WTC11 (cell line): ENCODE results near the gene SOX18. TPM values are rescaled to one million over a fixed set of nuclear protein-coding genes. Genes with fewer than 3 reads are reported as not detected.

Experiments used
- ATAC-seq: fragments of 200-7000 bp; cut with Tn5 transposase; 2 replicates; pipeline ENCODE4 v1.10.0; 2021; ENCODE audit warnings: mild to moderate bottlenecking, moderate library complexity
- CTCF ChIA-PET: fragments of 300-600 bp; sonication (Branson Sonifier 250); formaldehyde crosslinking; loops from one replicate; lab custom pipeline; 2021; ENCODE audit warnings: antibody characterized with exemption; lab: Charles Lee
- POLR2A ChIA-PET: fragments of 350-600 bp; sonication (Branson Sonifier 250); formaldehyde crosslinking; loops from one replicate; lab custom pipeline; 2021; ENCODE audit warnings: antibody characterized with exemption; lab: Charles Lee
- DNase-seq: peaks from one replicate; pipeline ENCODE4 v3.0.0; 2021; ENCODE audit warnings: low spot score
- H3K27ac Mint-ChIP-seq: 2 replicates; pipeline ENCODE4 v1.8.0; 2021; ENCODE audit warnings: mixed read lengths
- H3K27me3 Mint-ChIP-seq: 2 replicates; pipeline ENCODE4 v1.8.0; 2021; ENCODE audit warnings: low read depth, mild to moderate bottlenecking, moderate library complexity, mixed read lengths
- H3K36me3 Mint-ChIP-seq: 2 replicates; pipeline ENCODE4 v1.8.0; 2021; ENCODE audit warnings: mixed read lengths
- H3K4me1 Mint-ChIP-seq: 2 replicates; pipeline ENCODE4 v1.8.0; 2022; ENCODE audit warnings: mixed read lengths
- H3K4me3 Mint-ChIP-seq: 2 replicates; pipeline ENCODE4 v1.8.0; 2021; ENCODE audit warnings: mild to moderate bottlenecking, moderate library complexity, mixed read lengths
- H3K9me3 Mint-ChIP-seq: 2 replicates; pipeline ENCODE4 v1.8.0; 2021; ENCODE audit warnings: mixed read lengths
- ETV6 ChIP-seq: sonication (generic); formaldehyde crosslinking; IDR thresholded peaks from 2 replicates; pipeline ENCODE4 v1.8.1; 2022; ENCODE audit warnings: mild to moderate bottlenecking, missing genetic modification reagents
- FOXJ3 ChIP-seq: sonication (generic); formaldehyde crosslinking; IDR thresholded peaks from 2 replicates; pipeline ENCODE4 v1.9.0; 2021; ENCODE audit warnings: missing genetic modification reagents, mild to moderate bottlenecking, borderline replicate concordance
- GABPB1 ChIP-seq: sonication (generic); formaldehyde crosslinking; IDR thresholded peaks from 2 replicates; pipeline ENCODE4 v1.8.1; 2023; ENCODE audit warnings: mild to moderate bottlenecking, missing genetic modification reagents
- JUN ChIP-seq: sonication (generic); formaldehyde crosslinking; IDR thresholded peaks from 2 replicates; pipeline ENCODE4 v1.8.0; 2023; ENCODE audit warnings: mild to moderate bottlenecking, missing genetic modification reagents
- KAT7 ChIP-seq: sonication (generic); formaldehyde crosslinking; IDR thresholded peaks from 2 replicates; pipeline ENCODE4 v1.8.1; 2023; ENCODE audit warnings: missing genetic modification reagents, mild to moderate bottlenecking, borderline replicate concordance
- MYBL2 ChIP-seq: sonication (generic); formaldehyde crosslinking; IDR thresholded peaks from 2 replicates; pipeline ENCODE4 v1.8.1; 2023; ENCODE audit warnings: mild to moderate bottlenecking, moderate library complexity, missing genetic modification reagents
- SMAD4 ChIP-seq: sonication (generic); formaldehyde crosslinking; IDR thresholded peaks from 2 replicates; pipeline ENCODE4 v1.8.0; 2022; ENCODE audit warnings: mild to moderate bottlenecking, missing genetic modification reagents
- TEAD4 ChIP-seq: sonication (generic); formaldehyde crosslinking; IDR thresholded peaks from 2 replicates; pipeline ENCODE4 v1.8.0; 2022; ENCODE audit warnings: mild to moderate bottlenecking, missing genetic modification reagents
- ZNF121 ChIP-seq: sonication (generic); formaldehyde crosslinking; IDR thresholded peaks from 2 replicates; pipeline ENCODE4 v1.8.0; 2023; ENCODE audit warnings: missing genetic modification reagents
- ZNF423 ChIP-seq: fragments of 250-450 bp; sonication (Bioruptor Pico); IDR thresholded peaks from 2 replicates; pipeline ENCODE4 v2.1.2; 2022; ENCODE audit warnings: mild to moderate bottlenecking, moderate library complexity
- total RNA-seq: library from RNA; stranded (reverse); gene quantifications from 3 replicates; pipeline ENCODE4 v1.2.3, GENCODE V29; 2021
- TF ChIP-seq, protein P1 (sequence below): sonication (generic); formaldehyde crosslinking; IDR thresholded peaks from 2 replicates; pipeline ENCODE4 v1.8.0; 2022; ENCODE audit warnings: mild to moderate bottlenecking, missing genetic modification reagents
- TF ChIP-seq, protein P2 (sequence below): sonication (generic); formaldehyde crosslinking; IDR thresholded peaks from 2 replicates; pipeline ENCODE4 v1.8.1; 2023; ENCODE audit warnings: mild to moderate bottlenecking, missing genetic modification reagents
- TF ChIP-seq, protein P3 (sequence below): sonication (generic); formaldehyde crosslinking; IDR thresholded peaks from 2 replicates; pipeline ENCODE4 v1.8.0; 2022; ENCODE audit warnings: mild to moderate bottlenecking, missing genetic modification reagents
- TF ChIP-seq, protein P4 (sequence below): sonication (generic); formaldehyde crosslinking; IDR thresholded peaks from 2 replicates; pipeline ENCODE4 v1.8.1; 2022; ENCODE audit warnings: mild to moderate bottlenecking, missing genetic modification reagents, moderate library complexity, borderline replicate concordance
- TF ChIP-seq, protein P5 (sequence below): fragments of 250-450 bp; sonication (Bioruptor Pico); IDR thresholded peaks from 2 replicates; pipeline ENCODE4 v1.9.0; 2021; ENCODE audit warnings: mild to moderate bottlenecking
- TF ChIP-seq, protein P6 (sequence below): sonication (generic); formaldehyde crosslinking; IDR thresholded peaks from 2 replicates; pipeline ENCODE4 v1.8.1; 2023; ENCODE audit warnings: mild to moderate bottlenecking, missing genetic modification reagents
- TF ChIP-seq, protein P7 (sequence below): sonication (generic); formaldehyde crosslinking; IDR thresholded peaks from 2 replicates; pipeline ENCODE4 v1.8.1; 2022; ENCODE audit warnings: missing genetic modification reagents, borderline replicate concordance
- TF ChIP-seq, protein P8 (sequence below): fragments of 250-450 bp; sonication (Bioruptor Pico); conservative IDR thresholded peaks from 2 replicates; pipeline ENCODE4 v1.9.0; 2021; ENCODE audit warnings: mild to moderate bottlenecking

Gene SOX18
- total RNA-seq, 1 experiment from 2014 or later, result 0.81 TPM

DNA sequence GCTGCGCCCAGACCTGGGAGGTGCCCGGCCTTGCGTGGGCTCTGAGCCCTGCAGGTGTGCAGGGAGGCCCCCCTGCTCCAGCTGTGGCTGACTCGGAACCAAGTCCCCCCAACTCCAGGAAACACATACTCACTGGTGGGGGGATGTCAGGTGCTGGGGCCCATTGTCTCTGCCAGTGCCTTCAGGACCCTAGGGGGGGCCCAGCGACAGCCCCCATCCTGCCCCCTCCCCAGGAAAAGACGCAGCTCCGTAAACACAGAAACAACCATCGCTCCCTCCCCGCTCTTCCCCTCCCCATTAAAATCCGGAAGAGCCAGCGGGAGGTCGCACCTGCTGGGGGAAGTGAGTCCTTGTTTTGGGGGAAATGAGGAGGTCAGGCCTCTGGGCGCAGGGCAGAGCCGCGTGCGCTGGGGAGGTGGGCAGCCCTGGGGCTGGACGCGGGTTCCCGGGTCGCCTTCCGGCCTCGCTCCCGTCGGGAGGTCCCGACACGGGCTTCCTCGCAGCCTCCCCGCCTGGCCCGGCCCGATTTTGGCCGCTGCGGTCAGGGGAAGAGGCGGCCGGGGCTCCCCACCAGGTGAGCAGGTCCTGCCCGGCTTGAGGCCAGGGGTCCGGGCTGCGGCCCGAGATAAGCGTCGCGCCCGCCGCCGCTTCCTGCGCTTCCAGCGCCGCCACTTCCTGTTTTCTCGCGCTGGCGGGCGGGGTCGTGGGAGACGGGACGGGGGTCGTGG lies 7.2 kb downstream of the SOX18 start (continued):
- TF ChIP-seq, protein P1, sequence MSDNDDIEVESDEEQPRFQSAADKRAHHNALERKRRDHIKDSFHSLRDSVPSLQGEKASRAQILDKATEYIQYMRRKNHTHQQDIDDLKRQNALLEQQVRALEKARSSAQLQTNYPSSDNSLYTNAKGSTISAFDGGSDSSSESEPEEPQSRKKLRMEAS (CRISPR knock-in tag), result peak; percentile 47; the same call in 1 of the 2 replicates
- 0 out of 2 replicates have a peak, but pooled peaks have one; percentile 20 for TF ChIP-seq ZNF423 (CRISPR knock-in tag)
- TF ChIP-seq GABPB1, result peak; percentile 48; the same call in 1 of the 2 replicates

DNA sequence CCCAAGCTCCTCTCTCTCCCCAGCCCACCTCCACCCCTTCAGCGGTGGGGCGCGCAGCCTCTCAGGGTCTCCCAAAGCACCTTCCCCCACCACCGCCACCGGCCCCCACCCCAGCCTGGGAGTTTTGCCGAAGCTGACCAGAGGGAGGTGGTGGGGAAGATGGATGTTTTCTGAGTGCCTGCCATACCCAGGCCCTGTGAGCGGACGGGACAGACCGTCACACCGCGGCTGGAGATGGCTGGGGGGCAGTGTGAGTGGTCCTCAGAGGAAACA lies 7.7 kb downstream of the SOX18 start:
- H3K4me3 Mint-ChIP-seq, result peak overlapping the region; percentile 62
- no peak for DNase-seq
- POLR2A ChIA-PET, result no interaction called here
- TF ChIP-seq ETV6 (CRISPR knock-in tag) (no peak), MYBL2 (CRISPR knock-in tag) (no peak), KAT7 (CRISPR knock-in tag) (no peak), FOXJ3 (CRISPR knock-in tag) (no peak), ZNF121 (CRISPR knock-in tag) (no peak), SMAD4 (CRISPR knock-in tag) (no peak), JUN (CRISPR knock-in tag) (no peak), TEAD4 (CRISPR knock-in tag) (no peak)
- TF ChIP-seq, protein P2, sequence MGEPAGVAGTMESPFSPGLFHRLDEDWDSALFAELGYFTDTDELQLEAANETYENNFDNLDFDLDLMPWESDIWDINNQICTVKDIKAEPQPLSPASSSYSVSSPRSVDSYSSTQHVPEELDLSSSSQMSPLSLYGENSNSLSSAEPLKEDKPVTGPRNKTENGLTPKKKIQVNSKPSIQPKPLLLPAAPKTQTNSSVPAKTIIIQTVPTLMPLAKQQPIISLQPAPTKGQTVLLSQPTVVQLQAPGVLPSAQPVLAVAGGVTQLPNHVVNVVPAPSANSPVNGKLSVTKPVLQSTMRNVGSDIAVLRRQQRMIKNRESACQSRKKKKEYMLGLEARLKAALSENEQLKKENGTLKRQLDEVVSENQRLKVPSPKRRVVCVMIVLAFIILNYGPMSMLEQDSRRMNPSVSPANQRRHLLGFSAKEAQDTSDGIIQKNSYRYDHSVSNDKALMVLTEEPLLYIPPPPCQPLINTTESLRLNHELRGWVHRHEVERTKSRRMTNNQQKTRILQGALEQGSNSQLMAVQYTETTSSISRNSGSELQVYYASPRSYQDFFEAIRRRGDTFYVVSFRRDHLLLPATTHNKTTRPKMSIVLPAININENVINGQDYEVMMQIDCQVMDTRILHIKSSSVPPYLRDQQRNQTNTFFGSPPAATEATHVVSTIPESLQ (CRISPR knock-in tag), result no peak
- TF ChIP-seq, protein P3, sequence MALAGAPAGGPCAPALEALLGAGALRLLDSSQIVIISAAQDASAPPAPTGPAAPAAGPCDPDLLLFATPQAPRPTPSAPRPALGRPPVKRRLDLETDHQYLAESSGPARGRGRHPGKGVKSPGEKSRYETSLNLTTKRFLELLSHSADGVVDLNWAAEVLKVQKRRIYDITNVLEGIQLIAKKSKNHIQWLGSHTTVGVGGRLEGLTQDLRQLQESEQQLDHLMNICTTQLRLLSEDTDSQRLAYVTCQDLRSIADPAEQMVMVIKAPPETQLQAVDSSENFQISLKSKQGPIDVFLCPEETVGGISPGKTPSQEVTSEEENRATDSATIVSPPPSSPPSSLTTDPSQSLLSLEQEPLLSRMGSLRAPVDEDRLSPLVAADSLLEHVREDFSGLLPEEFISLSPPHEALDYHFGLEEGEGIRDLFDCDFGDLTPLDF (CRISPR knock-in tag), result no peak
- TF ChIP-seq, protein P4, sequence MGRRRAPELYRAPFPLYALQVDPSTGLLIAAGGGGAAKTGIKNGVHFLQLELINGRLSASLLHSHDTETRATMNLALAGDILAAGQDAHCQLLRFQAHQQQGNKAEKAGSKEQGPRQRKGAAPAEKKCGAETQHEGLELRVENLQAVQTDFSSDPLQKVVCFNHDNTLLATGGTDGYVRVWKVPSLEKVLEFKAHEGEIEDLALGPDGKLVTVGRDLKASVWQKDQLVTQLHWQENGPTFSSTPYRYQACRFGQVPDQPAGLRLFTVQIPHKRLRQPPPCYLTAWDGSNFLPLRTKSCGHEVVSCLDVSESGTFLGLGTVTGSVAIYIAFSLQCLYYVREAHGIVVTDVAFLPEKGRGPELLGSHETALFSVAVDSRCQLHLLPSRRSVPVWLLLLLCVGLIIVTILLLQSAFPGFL (CRISPR knock-in tag), result no peak
- TF ChIP-seq, protein P5, sequence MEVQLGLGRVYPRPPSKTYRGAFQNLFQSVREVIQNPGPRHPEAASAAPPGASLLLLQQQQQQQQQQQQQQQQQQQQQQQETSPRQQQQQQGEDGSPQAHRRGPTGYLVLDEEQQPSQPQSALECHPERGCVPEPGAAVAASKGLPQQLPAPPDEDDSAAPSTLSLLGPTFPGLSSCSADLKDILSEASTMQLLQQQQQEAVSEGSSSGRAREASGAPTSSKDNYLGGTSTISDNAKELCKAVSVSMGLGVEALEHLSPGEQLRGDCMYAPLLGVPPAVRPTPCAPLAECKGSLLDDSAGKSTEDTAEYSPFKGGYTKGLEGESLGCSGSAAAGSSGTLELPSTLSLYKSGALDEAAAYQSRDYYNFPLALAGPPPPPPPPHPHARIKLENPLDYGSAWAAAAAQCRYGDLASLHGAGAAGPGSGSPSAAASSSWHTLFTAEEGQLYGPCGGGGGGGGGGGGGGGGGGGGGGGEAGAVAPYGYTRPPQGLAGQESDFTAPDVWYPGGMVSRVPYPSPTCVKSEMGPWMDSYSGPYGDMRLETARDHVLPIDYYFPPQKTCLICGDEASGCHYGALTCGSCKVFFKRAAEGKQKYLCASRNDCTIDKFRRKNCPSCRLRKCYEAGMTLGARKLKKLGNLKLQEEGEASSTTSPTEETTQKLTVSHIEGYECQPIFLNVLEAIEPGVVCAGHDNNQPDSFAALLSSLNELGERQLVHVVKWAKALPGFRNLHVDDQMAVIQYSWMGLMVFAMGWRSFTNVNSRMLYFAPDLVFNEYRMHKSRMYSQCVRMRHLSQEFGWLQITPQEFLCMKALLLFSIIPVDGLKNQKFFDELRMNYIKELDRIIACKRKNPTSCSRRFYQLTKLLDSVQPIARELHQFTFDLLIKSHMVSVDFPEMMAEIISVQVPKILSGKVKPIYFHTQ (CRISPR knock-in tag), result no peak
- TF ChIP-seq, protein P6, sequence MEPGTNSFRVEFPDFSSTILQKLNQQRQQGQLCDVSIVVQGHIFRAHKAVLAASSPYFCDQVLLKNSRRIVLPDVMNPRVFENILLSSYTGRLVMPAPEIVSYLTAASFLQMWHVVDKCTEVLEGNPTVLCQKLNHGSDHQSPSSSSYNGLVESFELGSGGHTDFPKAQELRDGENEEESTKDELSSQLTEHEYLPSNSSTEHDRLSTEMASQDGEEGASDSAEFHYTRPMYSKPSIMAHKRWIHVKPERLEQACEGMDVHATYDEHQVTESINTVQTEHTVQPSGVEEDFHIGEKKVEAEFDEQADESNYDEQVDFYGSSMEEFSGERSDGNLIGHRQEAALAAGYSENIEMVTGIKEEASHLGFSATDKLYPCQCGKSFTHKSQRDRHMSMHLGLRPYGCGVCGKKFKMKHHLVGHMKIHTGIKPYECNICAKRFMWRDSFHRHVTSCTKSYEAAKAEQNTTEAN, result no peak
- TF ChIP-seq, protein P7, sequence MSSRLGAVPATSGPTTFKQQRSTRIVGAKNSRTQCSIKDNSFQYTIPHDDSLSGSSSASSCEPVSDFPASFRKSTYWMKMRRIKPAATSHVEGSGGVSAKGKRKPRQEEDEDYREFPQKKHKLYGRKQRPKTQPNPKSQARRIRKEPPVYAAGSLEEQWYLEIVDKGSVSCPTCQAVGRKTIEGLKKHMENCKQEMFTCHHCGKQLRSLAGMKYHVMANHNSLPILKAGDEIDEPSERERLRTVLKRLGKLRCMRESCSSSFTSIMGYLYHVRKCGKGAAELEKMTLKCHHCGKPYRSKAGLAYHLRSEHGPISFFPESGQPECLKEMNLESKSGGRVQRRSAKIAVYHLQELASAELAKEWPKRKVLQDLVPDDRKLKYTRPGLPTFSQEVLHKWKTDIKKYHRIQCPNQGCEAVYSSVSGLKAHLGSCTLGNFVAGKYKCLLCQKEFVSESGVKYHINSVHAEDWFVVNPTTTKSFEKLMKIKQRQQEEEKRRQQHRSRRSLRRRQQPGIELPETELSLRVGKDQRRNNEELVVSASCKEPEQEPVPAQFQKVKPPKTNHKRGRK (CRISPR knock-in tag), result no peak
- TF ChIP-seq, protein P8, sequence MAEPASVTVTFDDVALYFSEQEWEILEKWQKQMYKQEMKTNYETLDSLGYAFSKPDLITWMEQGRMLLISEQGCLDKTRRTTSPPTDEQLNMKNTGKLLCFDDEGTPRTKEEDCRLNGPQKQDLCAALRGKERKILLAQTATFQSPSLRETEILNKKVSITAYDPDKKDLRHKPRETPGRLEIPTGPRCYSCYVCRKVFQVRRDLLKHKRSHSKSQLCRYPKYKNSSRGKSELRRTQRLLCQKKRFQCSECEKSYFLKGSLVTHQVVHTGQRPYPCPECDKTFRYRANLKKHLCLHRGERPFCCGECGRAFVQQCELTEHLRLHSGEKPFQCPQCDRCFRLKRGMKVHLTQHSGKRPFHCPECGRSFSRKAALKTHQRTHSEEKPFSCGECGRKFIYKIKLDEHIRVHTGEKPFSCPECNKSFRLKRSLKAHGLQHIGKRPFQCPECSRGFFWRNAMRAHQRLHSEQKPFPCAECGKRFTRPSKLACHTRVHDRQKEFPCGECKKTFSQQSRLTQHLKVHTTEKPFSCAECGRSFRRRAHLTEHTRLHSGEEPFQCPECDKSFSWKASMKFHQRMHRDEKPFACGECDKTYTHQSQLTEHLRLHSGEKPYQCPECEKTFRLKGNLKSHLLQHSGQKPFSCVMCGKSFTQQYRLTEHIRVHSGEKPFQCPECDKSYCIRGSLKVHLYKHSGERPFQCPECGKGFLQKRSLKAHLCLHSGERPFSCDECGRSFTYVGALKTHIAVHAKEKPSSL, result no peak
- H3K9me3 Mint-ChIP-seq, result no peaks in the 10 kb centered on the region
- CTCF ChIA-PET, result interaction anchor here (0.7 to 5.0 kb wide), 3 partner anchors 11 to 61 kb away, joined by 3 to 53 read pairs (median 9); partner anchors contain the start of gene PRPF6
- no peak overlapping the region for H3K27ac Mint-ChIP-seq
- peaks cover 34% of the 10 kb centered on the region for H3K4me1 Mint-ChIP-seq
- no peak for ATAC-seq
- H3K27me3 Mint-ChIP-seq, result peaks cover 71% of the 10 kb centered on the region
- no peaks in the 10 kb centered on the region for H3K36me3 Mint-ChIP-seq
